Testis (tissue), 3 donors: Measurements from ENCODE around the gene SART3. TPM values are rescaled to one million over a fixed set of nuclear protein-coding genes. Genes with fewer than 3 reads are reported as not detected.

Experiments used
- DNase-seq: peaks from one replicate; pipeline ENCODE4 v3.0.0-alpha.2; 2019
- H3K27ac ChIP-seq, 2 donors: fragments of 200-600 bp; sonication (generic); one replicate each; pipeline ENCODE4 v1.5.1; 2019
- H3K27me3 ChIP-seq: fragments of 200-600 bp; sonication (generic); one replicate; pipeline ENCODE4 v1.5.1; 2019
- H3K36me3 ChIP-seq: fragments of 200-600 bp; sonication (generic); one replicate; pipeline ENCODE4 v1.5.1; 2017; ENCODE audit warnings: low read depth; ENCODE audit errors: missing control alignments
- H3K4me1 ChIP-seq: fragments of 200-600 bp; sonication (generic); one replicate; pipeline ENCODE4 v1.5.1; 2019
- H3K4me3 ChIP-seq, 2 donors: fragments of 200-600 bp; sonication (generic); one replicate each; pipeline ENCODE4 v1.5.1; 2017 to 2019
- H3K9me3 ChIP-seq: fragments of 200-600 bp; sonication (generic); one replicate; pipeline ENCODE4 v1.5.1; 2017
- POLR2A ChIP-seq: fragments of 450-650 bp; IDR thresholded peaks from one replicate; pipeline ENCODE4 v1.6.1; 2017; ENCODE audit warnings: antibody characterized with exemption, mild to moderate bottlenecking, moderate library complexity
- WGBS, 2 donors: methylation state at CpG; one replicate each; pipeline ENCODE4 v1.1.5; 2018; 5-methylcytosine and 5-hydroxymethylcytosine counted together
- intact Hi-C: fragments of 100-400 bp; cut with DNase I; formaldehyde crosslinking; loops from one replicate; pipeline ENCODE4 v1.15.1; 2023; ENCODE audit warnings: low total_unique reads
- polyA plus RNA-seq: library from polyadenylated mRNA; stranded (reverse); fragments of 350-450 nt; fragmentation: Illumina TruSeq; extraction: RNeasy Lipid Tissue Mini Kit (QIAGEN cat#74804); gene quantifications from one replicate; pipeline ENCODE4 v1.2.3, GENCODE V29; 2014; ENCODE audit warnings: low read depth, low replicate concordance; ENCODE audit not compliant: insufficient read depth
- total RNA-seq, 2 donors: library from RNA; depleted of rRNA; stranded (reverse); fragments of >200 nt; gene quantifications; one replicate each; pipeline ENCODE4 v1.2.3, GENCODE V29; 2016
- TF ChIP-seq, protein P1 (sequence below), 3 experiments: fragments of 450-650 bp in 2 of 3; fragments of 200-600 bp in 1 of 3; sonication (generic) in 1 of 3; IDR thresholded peaks; one replicate each; pipeline ENCODE4 v1.5.1; 2016 to 2019; ENCODE audit warnings: antibody characterized with exemption in 3 of 3, mild to moderate bottlenecking in 2 of 3, moderate library complexity in 1 of 3

The SART3 gene
- total and polyA plus RNA-seq, 3 donors from 2014 or later = 48.6 to 116 (median 115) TPM

DNA sequence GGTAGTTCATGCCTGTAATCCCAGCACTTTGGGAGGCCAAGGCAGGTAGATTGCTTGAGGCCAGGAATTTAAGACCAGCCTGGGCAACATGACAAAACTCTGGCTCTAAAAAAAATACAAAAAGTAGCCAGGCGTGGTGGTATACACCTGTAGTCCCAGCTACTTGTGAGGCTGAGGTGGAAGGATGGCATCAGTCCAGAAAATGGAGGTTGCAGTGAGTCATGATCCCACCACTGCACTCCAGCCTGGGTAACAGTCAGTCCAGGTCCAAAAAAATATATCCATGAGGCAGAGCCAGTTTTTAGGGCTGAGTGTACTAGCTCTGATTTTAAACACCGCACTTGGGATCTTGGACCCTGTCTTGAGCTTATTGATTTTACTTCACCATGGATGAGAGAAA, 76.5 kb downstream of the SART3 start:
- Histone ChIP-seq H3K9me3 (no peaks in the 10 kb centered on the region), H3K36me3 (no peaks in the 10 kb centered on the region), H3K4me3 (no peak overlapping the region), H3K27ac (no peak overlapping the region), H3K27me3 (no peaks in the 10 kb centered on the region), H3K4me1 (no peaks in the 10 kb centered on the region)
- no peak for DNase-seq
- TF ChIP-seq POLR2A = no peak
- TF ChIP-seq, protein P1, sequence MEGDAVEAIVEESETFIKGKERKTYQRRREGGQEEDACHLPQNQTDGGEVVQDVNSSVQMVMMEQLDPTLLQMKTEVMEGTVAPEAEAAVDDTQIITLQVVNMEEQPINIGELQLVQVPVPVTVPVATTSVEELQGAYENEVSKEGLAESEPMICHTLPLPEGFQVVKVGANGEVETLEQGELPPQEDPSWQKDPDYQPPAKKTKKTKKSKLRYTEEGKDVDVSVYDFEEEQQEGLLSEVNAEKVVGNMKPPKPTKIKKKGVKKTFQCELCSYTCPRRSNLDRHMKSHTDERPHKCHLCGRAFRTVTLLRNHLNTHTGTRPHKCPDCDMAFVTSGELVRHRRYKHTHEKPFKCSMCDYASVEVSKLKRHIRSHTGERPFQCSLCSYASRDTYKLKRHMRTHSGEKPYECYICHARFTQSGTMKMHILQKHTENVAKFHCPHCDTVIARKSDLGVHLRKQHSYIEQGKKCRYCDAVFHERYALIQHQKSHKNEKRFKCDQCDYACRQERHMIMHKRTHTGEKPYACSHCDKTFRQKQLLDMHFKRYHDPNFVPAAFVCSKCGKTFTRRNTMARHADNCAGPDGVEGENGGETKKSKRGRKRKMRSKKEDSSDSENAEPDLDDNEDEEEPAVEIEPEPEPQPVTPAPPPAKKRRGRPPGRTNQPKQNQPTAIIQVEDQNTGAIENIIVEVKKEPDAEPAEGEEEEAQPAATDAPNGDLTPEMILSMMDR (IDR thresholded peaks at IDR 0.05) = no peak
- WGBS, 2 donors = 87 to 93% methylated on average over 2 of the region's 2 CpGs
- intact Hi-C loops = no loop called here

DNA sequence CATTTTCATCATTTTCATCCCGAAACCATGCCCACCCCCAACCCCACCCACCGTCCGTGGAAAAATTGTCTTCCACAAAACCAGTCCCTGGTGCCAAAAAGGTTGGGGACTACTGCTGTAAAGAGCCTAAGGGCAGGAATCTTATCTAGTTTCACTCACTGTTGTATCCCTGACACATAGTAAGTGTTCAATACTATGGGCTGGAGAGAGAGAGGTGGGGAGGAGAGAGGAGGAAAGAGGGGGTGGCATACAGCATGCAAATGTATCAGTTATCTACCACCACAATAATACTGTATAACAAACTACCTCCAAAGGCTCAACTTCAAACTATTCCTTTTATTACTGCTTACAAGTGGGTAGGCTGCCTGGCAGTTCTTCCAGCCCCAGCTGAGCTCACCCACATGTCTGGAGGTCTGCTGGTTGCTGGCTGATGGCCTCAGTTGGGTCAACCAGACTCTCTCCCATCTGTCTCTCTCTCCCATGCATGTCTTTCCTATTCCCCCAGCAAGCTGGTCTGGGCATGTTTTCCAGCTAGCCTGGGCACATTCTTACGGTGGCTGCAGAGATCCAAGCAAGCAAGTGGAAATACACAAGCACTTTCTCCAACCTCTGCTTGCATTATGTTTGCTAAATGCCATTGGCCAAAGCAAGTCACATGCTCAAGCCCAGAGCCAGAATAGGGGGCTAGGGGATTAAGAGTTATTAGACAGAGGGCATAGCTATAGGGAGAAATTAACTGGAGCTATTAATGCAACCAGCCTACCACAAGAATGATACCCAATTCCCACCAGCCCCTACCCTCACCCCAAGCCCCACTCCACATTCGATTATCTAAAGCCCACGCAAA, 77.5 kb downstream of the SART3 start:
- Histone ChIP-seq H3K36me3 (no peaks in the 10 kb centered on the region), H3K27me3 (no peaks in the 10 kb centered on the region), H3K9me3 (no peaks in the 10 kb centered on the region), H3K4me1 (no peaks in the 10 kb centered on the region), H3K27ac (no peak overlapping the region), H3K4me3 (no peak overlapping the region)
- 65 to 76% methylated on average over 6 of the region's 6 CpGs for WGBS, 2 donors
- TF ChIP-seq, protein P1 (IDR thresholded peaks at IDR 0.05) = no peak
- TF ChIP-seq POLR2A = no peak
- DNase-seq = no peak
- intact Hi-C loops = no loop called here

DNA sequence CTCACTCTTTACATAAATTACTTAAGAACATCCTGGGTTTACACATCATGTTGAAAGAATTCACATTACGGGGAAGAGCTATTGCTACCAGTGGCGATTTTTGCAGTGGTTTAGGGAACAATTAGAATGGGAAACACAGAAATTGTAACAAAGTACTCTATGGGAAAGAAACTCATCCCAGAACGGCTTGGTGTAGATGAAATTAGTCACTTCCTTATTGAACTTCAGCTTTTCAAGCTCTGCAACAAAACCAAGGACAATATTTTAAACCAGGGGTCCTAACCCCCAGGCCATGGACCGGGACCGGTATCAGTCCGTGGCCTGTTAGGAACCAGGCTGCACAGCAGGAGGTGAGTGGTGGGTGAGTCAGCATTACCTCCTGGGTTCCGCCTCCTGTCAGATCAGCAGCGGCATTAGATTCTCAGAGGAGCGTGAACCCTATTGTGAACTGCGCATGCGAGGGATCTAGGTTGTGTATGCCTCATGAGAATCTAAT, 78.2 kb downstream of the SART3 start:
- no peak overlapping the region for H3K4me3 ChIP-seq
- H3K9me3 ChIP-seq = no peaks in the 10 kb centered on the region
- 61 to 65% methylated on average over 6 to 11 of the region's 11 CpGs for WGBS, 2 donors
- no peak for DNase-seq
- no peaks in the 10 kb centered on the region for H3K27me3 ChIP-seq
- intact Hi-C loops = no loop called here
- no peaks in the 10 kb centered on the region for H3K36me3 ChIP-seq
- TF ChIP-seq POLR2A = no peak
- TF ChIP-seq, protein P1 (IDR thresholded peaks at IDR 0.05) = no peak
- H3K4me1 ChIP-seq = no peaks in the 10 kb centered on the region
- H3K27ac ChIP-seq = no peak overlapping the region

DNA sequence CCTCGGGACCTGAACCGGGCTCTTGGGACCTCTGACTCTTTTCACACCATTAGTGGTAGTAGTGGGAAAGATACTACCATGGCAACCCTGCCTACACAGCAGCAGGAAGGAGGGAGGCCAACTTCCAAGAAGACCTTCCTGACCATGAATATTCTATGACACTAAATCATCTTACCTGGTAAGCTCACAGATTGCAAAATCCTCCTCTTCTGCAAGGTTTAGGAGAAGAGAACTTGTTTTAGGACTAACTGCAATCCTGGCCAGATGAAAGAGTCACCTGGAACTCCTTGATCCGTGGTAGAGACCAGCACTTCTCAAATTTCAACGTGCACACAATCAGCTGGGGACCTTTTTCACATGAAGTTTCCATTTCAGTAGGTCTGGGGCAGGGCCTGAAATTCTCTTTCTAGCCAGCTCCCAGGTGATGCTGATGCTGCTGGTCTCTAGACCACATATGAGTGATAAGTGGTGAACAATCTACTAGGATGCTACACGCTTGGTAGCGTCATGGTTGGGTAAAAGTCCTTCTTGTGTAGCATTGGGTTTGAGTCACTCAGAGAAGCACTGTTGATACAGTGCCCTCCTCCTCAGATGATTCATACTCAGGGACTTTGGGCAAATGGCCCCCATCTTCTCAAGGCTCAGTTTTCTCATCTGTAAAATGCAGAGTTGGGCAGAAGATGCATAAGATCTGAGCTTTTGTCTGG, 81.5 kb downstream of the SART3 start:
- no peak for DNase-seq
- no peak overlapping the region for H3K27ac ChIP-seq
- 48 to 78% methylated on average over 6 of the region's 6 CpGs for WGBS, 2 donors
- H3K4me3 ChIP-seq = no peak overlapping the region
- H3K36me3 ChIP-seq = no peaks in the 10 kb centered on the region
- TF ChIP-seq, protein P1 (IDR thresholded peaks at IDR 0.05) = no peak
- no peak for TF ChIP-seq POLR2A
- H3K4me1 ChIP-seq = no peaks in the 10 kb centered on the region
- H3K27me3 ChIP-seq = no peaks in the 10 kb centered on the region
- intact Hi-C loops = no loop called here
- no peaks in the 10 kb centered on the region for H3K9me3 ChIP-seq
